GM12878 (cell line): ENCODE results near the gene OSBPL2. TPM values are rescaled to one million over a fixed set of nuclear protein-coding genes. Genes with fewer than 3 reads are reported as not detected.

ENCODE experiments used
- ATAC-seq: fragments of 200-7000 bp; cut with Tn5 transposase; 3 replicates; pipeline ENCODE4 v1.9.1; 2020; ENCODE audit warnings: mild to moderate bottlenecking, moderate library complexity
- BruUV-seq: library from RNA; stranded (reverse); fragments of 400-500 nt; replicated peaks from 2 replicates; lab custom pipeline; 2021; lab: Mats Ljungman, UMichigan
- CTCF ChIA-PET: fragments of 300-600 bp; sonication (Branson Sonifier 250); formaldehyde crosslinking; extraction: SDS; loops from one replicate; lab custom pipeline; 2021; ENCODE audit warnings: inconsistent platforms; lab: Yijun Ruan, JAX
- POLR2A ChIA-PET: fragments of 350-600 bp; formaldehyde crosslinking; extraction: SDS; loops from one replicate; lab custom pipeline; 2021; ENCODE audit warnings: inconsistent platforms; lab: Charles Lee
- RAD21 ChIA-PET: fragments of 300-600 bp; sonication (Branson Sonifier 250); formaldehyde crosslinking; loops from one replicate; lab custom pipeline; 2023; ENCODE audit warnings: antibody characterized with exemption; ENCODE audit not compliant: unreplicated experiment; lab: Charles Lee
- SMC1A ChIA-PET: fragments of 300-600 bp; sonication (Branson Sonifier 250); formaldehyde crosslinking; loops from one replicate; lab custom pipeline; 2023; ENCODE audit not compliant: unreplicated experiment, uncharacterized antibody; lab: Charles Lee
- DNase-seq: peaks from one replicate; pipeline ENCODE4 v3.0.0-alpha.2; 2011; ENCODE audit warnings: low read depth, low spot score
- FAIRE-seq: peaks from 3 replicates; lab custom pipeline; 2011; peaks lifted over from hg19 to GRCh38; lab: Jason Lieb, UNC
- H2AFZ ChIP-seq: 2 replicates; pipeline ENCODE4 v1.6.0; 2011; ENCODE audit warnings: low read depth, low read length, control low read depth; ENCODE audit not compliant: control insufficient read depth
- H3K27ac ChIP-seq: 2 replicates; pipeline ENCODE4 v1.5.1; 2011; ENCODE audit warnings: control low read depth; ENCODE audit not compliant: control insufficient read depth, insufficient read depth
- H3K27me3 ChIP-seq, 2 experiments: replicated peaks in 1 of 2; 2 replicates each; pipeline versions ENCODE4 v1.6.0 to v1.6.1; 2011; ENCODE audit warnings: low read length in 1 of 2; ENCODE audit not compliant: control insufficient read depth in 2 of 2, insufficient read depth in 2 of 2
- H3K36me3 ChIP-seq, 2 experiments: 2 replicates each; pipeline ENCODE4 v1.5.1; 2011; ENCODE audit warnings: low read length in 1 of 2; ENCODE audit not compliant: control insufficient read depth in 2 of 2, insufficient read depth in 2 of 2
- H3K4me1 ChIP-seq: 2 replicates; pipeline ENCODE4 v1.6.1; 2011; ENCODE audit warnings: mild to moderate bottlenecking, low read length, moderate library complexity, mixed read lengths; ENCODE audit not compliant: control insufficient read depth, insufficient read depth
- H3K4me2 ChIP-seq: 2 replicates; pipeline ENCODE4 v1.6.0; 2011; ENCODE audit warnings: control low read depth; ENCODE audit not compliant: control insufficient read depth, insufficient read depth
- H3K4me3 ChIP-seq: fragments of 200-600 bp; sonication (generic); 2 replicates; pipeline ENCODE4 v1.5.1; 2016
- H3K79me2 ChIP-seq: 2 replicates; pipeline ENCODE4 v1.6.0; 2011; ENCODE audit warnings: low read length; ENCODE audit not compliant: control insufficient read depth, insufficient read depth
- H3K9ac ChIP-seq: 2 replicates; pipeline ENCODE4 v1.8.0; 2011; ENCODE audit warnings: low read length, control low read depth, mixed read lengths; ENCODE audit not compliant: control insufficient read depth, insufficient read depth
- H3K9me3 ChIP-seq: replicated peaks from 3 replicates; pipeline ENCODE4 v1.5.1; 2011; ENCODE audit warnings: mild to moderate bottlenecking, low read length; ENCODE audit not compliant: control insufficient read depth, insufficient read depth
- H4K20me1 ChIP-seq: 2 replicates; pipeline ENCODE4 v1.6.0; 2011; ENCODE audit not compliant: control insufficient read depth, insufficient read depth
- E2F4 ChIP-seq: IDR thresholded peaks from 2 replicates; pipeline ENCODE4 v1.6.1; 2012; ENCODE audit warnings: low read depth, low read length, improper control_type of control experiment
- EZH2 ChIP-seq: IDR thresholded peaks from 2 replicates; pipeline ENCODE4 v1.6.1; 2012; ENCODE audit warnings: low read depth, mild to moderate bottlenecking, control low read depth, inconsistent platforms, low read length, borderline replicate concordance; ENCODE audit not compliant: control insufficient read depth
- IKZF2 ChIP-seq, 2 experiments: fragments of 450-650 bp; IDR thresholded peaks; 2 replicates each; pipeline ENCODE4 v1.6.1; 2017; ENCODE audit warnings: mild to moderate bottlenecking in 2 of 2, moderate library complexity in 2 of 2
- IRF4 ChIP-seq: IDR thresholded peaks from 2 replicates; pipeline ENCODE4 v1.6.1; 2011; ENCODE audit warnings: low read depth, low read length
- IRF5 ChIP-seq: fragments of 450-650 bp; IDR thresholded peaks from 2 replicates; pipeline ENCODE4 v1.6.1; 2017; ENCODE audit warnings: borderline replicate concordance
- NFXL1 ChIP-seq: fragments of 450-650 bp; IDR thresholded peaks from 2 replicates; pipeline ENCODE4 v1.6.1; 2017; ENCODE audit warnings: antibody characterized with exemption, mild to moderate bottlenecking, borderline replicate concordance
- RFX5 ChIP-seq: IDR thresholded peaks from 2 replicates; pipeline ENCODE4 v1.6.1; 2011; ENCODE audit warnings: low read depth, low read length, improper control_type of control experiment
- SREBF1 ChIP-seq: IDR thresholded peaks from 2 replicates; pipeline ENCODE4 v1.6.1; 2012; ENCODE audit warnings: mild to moderate bottlenecking, low read length
- SREBF2 ChIP-seq: IDR thresholded peaks from 2 replicates; pipeline ENCODE4 v1.6.1; 2012; ENCODE audit warnings: mild to moderate bottlenecking, low read length
- SRF ChIP-seq, 2 experiments: IDR thresholded peaks; 2 replicates each; pipeline ENCODE4 v1.6.1; 2011; ENCODE audit warnings: low read depth in 2 of 2, low read length in 2 of 2, mild to moderate bottlenecking in 1 of 2, moderate library complexity in 1 of 2
- STAT1 ChIP-seq: fragments of 450-650 bp; conservative IDR thresholded peaks from 2 replicates; pipeline ENCODE4 v1.6.1; 2014; ENCODE audit warnings: antibody characterized with exemption, mild to moderate bottlenecking
- TAF1 ChIP-seq: IDR thresholded peaks from 2 replicates; pipeline ENCODE4 v1.6.1; 2011; ENCODE audit warnings: mild to moderate bottlenecking, low read depth, low read length, borderline replicate concordance
- ZBED1 ChIP-seq: IDR thresholded peaks from 2 replicates; pipeline ENCODE4 v1.6.1; 2016; ENCODE audit warnings: borderline replicate concordance
- ZBTB40 ChIP-seq: fragments of 450-650 bp; IDR thresholded peaks from 2 replicates; pipeline ENCODE4 v1.6.1; 2016; ENCODE audit warnings: mild to moderate bottlenecking, moderate library complexity, borderline replicate concordance
- ZNF207 ChIP-seq: fragments of 450-650 bp; IDR thresholded peaks from 2 replicates; pipeline ENCODE4 v1.6.1; 2014; ENCODE audit warnings: antibody characterized with exemption, mild to moderate bottlenecking, borderline replicate concordance
- WGBS: methylation state at CpG from one replicate; pipeline ENCODE4 v1.1.6; 2016; ENCODE audit warnings: low lambda C conversion rate; ENCODE audit not compliant: insufficient replicate concordance, insufficient coverage; ENCODE audit errors: missing lambda C conversion rate; 5-methylcytosine and 5-hydroxymethylcytosine counted together
- in situ Hi-C: fragments of 300-500 bp; cut with MboI; formaldehyde crosslinking; loops from 9 replicates; pipeline ENCODE4 v1.14.3; 2018; ENCODE audit warnings: mixed read lengths
- intact Hi-C: fragments of 100-400 bp; cut with micrococcal nuclease; formaldehyde crosslinking; loops from one replicate; pipeline ENCODE4 v1.14.2; 2022; ENCODE audit not compliant: unreplicated experiment
- polyA plus RNA-seq, 11 experiments: library from polyadenylated mRNA; depleted of rRNA in 4 of 11; unstranded in 6 of 11; stranded (reverse) in 5 of 11; fragments of >200 nt; fragmentation: Nextera tagmentation in 4 of 11; fragmentation: Illumina TruSeq in 1 of 11; extraction: Ambion mirVana in 4 of 11; extraction: Trizol in 1 of 11; gene quantifications; 1 replicate in 1 of 11; 2 replicates in 10 of 11; pipeline versions ENCODE4 v1.2.1 to v1.2.3, GENCODE V29; 2011 to 2016; ENCODE audit warnings: inconsistent platforms in 2 of 11, missing spikeins in 2 of 11, low read depth in 1 of 11
- total RNA-seq, 4 experiments: library from RNA; depleted of rRNA in 3 of 4; stranded (reverse); fragments of >200 nt in 3 of 4; fragmentation: Illumina TruSeq in 1 of 4; extraction: Trizol in 1 of 4; gene quantifications; 2 replicates each; pipeline versions ENCODE4 v1.2.1 to v1.2.3, GENCODE V29; 2013 to 2021

OSBPL2 gene
- total and polyA plus RNA-seq, 10 of the 15 experiments (the other 5 are each of a cell fraction or from before 2014, with no cell fraction given) = 2.8 to 22.3 (median 14.7) TPM

DNA sequence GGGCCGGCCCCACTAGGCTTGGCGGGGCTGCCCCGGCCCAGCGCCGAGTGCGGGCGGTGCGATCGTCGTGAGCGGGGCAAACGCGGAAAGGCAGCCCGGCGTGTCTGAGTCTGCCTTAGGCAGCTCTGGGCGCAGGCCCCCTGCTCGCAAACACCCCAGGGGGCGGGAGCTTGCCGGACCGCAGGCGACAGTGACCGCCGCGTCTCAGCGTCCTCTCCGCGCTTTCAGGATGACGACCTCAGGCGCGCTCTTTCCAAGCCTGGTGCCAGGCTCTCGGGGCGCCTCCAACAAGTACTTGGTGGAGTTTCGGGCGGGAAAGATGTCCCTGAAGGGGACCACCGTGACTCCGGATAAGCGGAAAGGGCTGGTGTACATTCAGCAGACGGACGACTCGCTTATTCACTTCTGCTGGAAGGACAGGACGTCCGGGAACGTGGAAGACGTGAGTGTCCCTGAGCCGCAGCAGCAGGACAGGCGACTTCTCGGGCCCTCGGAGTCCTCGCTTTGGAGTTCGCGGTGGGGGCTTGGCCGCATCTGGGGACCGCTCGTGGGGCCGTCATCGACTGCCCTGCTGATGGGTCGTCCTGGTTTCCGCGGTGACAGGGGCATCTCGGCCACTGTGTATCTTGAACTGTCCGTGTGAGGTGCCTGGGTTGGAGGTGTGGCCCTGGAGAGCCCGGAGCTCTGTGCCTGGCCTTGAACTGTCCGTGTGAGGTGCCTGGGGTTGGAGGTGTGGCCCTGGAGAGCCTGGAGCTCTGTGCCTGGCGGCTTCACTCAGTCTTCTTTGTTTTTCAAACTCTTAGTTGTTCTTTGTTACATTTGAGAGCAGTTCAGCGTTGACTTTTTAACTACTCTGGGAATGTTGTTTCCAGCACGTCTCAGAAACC is 65.3 kb downstream of the OSBPL2 start:
- no TSS peak for BruUV-seq
- no peak for DNase-seq
- 2% methylated on average over 66 of the region's 66 CpGs for WGBS
- H3K4me1 ChIP-seq = peaks cover 10% of the 10 kb centered on the region
- peaks cover 34% of the 10 kb centered on the region for H3K79me2 ChIP-seq
- intact Hi-C loops = loop anchor here (5.0 kb wide), 2 partner anchors 314 to 489 kb away; no protein-coding TSS in a partner anchor
- H4K20me1 ChIP-seq = peaks cover 13% of the 10 kb centered on the region
- H3K4me3 ChIP-seq = peak overlapping the region; percentile 74
- H3K36me3 ChIP-seq = peaks cover 15 to 26% of the 10 kb centered on the region in 2 experiments; a peak in 3 of 4 replicates
- peak overlapping the region; percentile 71 for H3K9ac ChIP-seq
- CTCF ChIA-PET = interaction anchor here (0.7 to 3.7 kb wide), 2 partner anchors 13 to 81 kb away, joined by 3 to 38 read pairs; partner anchors contain the start of gene RPS21
- H3K9me3 ChIP-seq = no peaks in the 10 kb centered on the region
- no peak for FAIRE-seq
- H3K4me2 ChIP-seq = peak overlapping the region; percentile 91
- POLR2A ChIA-PET = no interaction called here
- H2AFZ ChIP-seq = no peak overlapping the region
- peak; percentile 2; the same call in 2 of the 3 replicates for ATAC-seq
- H3K27me3 ChIP-seq = no peaks in the 10 kb centered on the region
- H3K27ac ChIP-seq = peak overlapping the region; percentile 78
- in situ Hi-C loops = loop anchor here (10.0 kb wide), 1 partner anchor 311 kb away; no protein-coding TSS in a partner anchor
- RAD21 ChIA-PET = no interaction called here
- SMC1A ChIA-PET = no interaction called here
- TF ChIP-seq TAF1 (no peak), NFXL1 (no peak), ZBED1 (no peak), IRF4 (no peak), IKZF2 (IDR thresholded peaks at IDR 0.05) (no peak), IRF5 (no peak), E2F4 (no peak), ZNF207 (peak; percentile 37; the same call in 1 of the 2 replicates), STAT1 (0 out of 2 replicates have a peak, but pooled peaks have one; percentile 40), SREBF1 (no peak), SREBF2 (no peak), RFX5 (no peak), EZH2 (no peak), SRF (IDR thresholded peaks at IDR 0.05; ENCODE audit: low read depth in 2 of 2, low read length in 2 of 2) (no peak), ZBTB40 (no peak)
